ENCODE results near the gene NSMF.
A peak's percentile ranks its signal among the peaks of the same experiment; 100 is the strongest.

Gene NSMF

DNA sequence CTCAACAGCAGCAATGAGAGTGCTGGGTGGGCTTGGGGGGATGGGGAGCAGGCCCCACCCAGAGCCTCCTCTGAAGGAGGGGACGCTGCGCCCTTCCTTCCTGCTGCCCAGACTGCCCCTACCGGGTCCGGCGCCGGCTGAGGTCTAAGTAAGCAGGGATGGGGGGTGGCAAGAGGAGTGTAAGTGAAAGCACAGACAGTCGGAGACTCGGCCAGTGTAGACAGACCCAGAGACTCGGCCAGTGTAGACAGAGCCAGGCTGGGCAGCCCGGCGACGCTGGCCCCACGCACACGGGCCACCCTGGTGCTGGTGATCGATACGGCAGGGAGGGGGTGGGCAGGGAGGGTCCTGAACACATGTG is 10.6 kb downstream of the NSMF start:
- no peak overlapping the region for H3K4me3 ChIP-seq (ENCODE audit: low read depth, low read length)

- H3K4me3 ChIP-seq (ENCODE audit: low read depth, low read length) = no peak overlapping the region
Measured at GRCh38 chr9:137447722-137448601, 11.2 kb downstream of the NSMF start.

- no peak overlapping the region for H3K4me3 ChIP-seq (ENCODE audit: low read depth, low read length)
Measured at GRCh38 chr9:137446851-137447471, 12.2 kb downstream of the NSMF start.

DNA sequence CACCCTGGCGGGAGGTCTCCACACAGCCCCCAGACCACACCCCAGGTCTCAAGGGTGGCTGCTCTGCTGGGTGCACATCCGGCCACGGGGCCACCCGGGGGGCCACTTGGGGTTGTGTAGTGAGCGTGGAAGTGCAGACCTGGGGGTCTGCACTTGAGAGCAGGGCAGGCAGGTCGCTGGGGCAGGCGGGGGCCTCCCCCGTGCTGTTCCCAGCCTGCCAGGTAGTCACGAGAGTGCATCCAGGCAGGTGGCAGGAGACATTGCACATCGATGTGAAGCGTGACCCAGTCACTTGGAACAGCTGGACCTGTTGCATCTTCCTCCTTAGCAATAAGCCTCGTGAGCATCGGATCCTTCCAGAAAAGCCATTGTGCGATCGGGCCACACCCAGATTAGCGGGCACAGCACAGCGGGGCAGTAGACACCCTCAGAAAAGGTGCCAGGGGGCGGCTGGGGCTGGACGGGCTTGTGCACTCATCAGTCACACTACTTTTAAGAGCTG is 13.2 kb downstream of the NSMF start:
- no peak overlapping the region for H3K4me3 ChIP-seq (ENCODE audit: low read depth, low read length)

DNA sequence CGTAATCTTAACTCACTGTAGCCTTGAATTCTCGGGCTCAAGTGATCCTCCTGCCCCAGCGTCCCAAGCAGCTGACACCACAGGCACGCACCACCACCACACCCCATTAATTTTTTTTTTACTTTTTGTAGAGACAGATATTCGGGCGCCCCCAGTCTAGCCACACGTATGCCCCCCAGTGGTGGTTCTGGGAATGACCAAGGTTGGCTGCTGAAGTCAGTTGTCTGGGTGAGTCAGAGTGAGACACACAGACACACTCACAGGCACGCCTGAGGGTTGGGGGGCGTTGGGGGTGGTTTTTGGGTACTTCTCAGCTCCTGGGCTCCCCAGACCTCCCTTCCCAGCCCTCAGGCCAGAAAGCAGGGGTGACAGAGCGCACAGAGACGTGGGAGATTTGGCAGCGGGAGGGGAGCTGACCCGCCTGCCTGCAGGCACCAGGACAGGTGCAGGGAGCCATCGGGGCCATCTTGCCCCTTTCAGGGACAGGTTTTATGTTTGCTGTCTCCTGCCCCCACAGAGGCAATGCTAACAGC is 13.8 kb downstream of the NSMF start:
- no peak overlapping the region for H3K4me3 ChIP-seq (ENCODE audit: low read depth, low read length)

- H3K4me3 ChIP-seq (ENCODE audit: low read depth, low read length) = no peak overlapping the region
Measured at GRCh38 chr9:137444106-137444790, 14.9 kb downstream of the NSMF start.

GRCh38 chr9:137441935-137442321 is 17.2 kb downstream of the NSMF start:
- peak overlapping the region; percentile 18 for H3K4me3 ChIP-seq (ENCODE audit: low read depth, low read length)

GRCh38 chr9:137441289-137441934 is 17.7 kb downstream of the NSMF start, which contains the start of gene ENTPD8:
Gene ENTPD8, minus strand, starts transcription at chr9:137441357. Its CDS starts 3,072 bp downstream, at chr9:137438285.
- peak within 1 kb of the TSS; percentile 18 for H3K4me3 ChIP-seq (ENCODE audit: low read depth, low read length)

DNA sequence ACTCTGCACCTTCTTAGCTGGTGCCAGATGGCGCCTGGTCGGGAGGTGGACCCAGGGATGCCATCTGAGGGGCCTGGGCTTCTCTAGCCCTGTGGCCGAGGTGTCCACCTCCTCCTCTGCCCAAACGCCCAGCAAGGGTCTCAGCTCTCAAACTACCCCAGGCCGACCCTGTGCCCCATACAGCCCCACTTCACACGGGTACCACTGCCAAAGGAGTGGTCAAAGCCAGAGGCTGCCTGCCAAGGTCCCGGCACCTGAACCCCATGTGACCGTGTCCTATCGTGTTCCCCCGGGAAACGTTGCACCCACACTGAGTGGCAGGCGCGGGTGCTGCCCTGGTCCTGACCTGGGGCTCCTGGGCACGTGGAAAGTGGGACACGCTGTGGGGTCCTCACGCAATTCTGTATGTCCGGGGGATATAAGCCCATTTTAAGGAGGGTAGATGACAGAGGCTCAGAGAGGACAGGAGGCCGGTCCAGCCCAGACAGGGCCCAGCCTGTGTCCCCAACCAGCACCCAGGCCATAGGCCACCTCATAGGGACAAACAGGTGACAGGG is 19.9 kb downstream of the NSMF start:
- no peak overlapping the region for H3K4me3 ChIP-seq (ENCODE audit: low read depth, low read length)

- no peak overlapping the region for H3K4me3 ChIP-seq (ENCODE audit: low read depth, low read length)
Measured at GRCh38 chr9:137438591-137439157, 20.5 kb downstream of the NSMF start.

- H3K4me3 ChIP-seq (ENCODE audit: low read depth, low read length) = no peak overlapping the region
Measured at GRCh38 chr9:137437691-137438590, 21.2 kb downstream of the NSMF start.

DNA sequence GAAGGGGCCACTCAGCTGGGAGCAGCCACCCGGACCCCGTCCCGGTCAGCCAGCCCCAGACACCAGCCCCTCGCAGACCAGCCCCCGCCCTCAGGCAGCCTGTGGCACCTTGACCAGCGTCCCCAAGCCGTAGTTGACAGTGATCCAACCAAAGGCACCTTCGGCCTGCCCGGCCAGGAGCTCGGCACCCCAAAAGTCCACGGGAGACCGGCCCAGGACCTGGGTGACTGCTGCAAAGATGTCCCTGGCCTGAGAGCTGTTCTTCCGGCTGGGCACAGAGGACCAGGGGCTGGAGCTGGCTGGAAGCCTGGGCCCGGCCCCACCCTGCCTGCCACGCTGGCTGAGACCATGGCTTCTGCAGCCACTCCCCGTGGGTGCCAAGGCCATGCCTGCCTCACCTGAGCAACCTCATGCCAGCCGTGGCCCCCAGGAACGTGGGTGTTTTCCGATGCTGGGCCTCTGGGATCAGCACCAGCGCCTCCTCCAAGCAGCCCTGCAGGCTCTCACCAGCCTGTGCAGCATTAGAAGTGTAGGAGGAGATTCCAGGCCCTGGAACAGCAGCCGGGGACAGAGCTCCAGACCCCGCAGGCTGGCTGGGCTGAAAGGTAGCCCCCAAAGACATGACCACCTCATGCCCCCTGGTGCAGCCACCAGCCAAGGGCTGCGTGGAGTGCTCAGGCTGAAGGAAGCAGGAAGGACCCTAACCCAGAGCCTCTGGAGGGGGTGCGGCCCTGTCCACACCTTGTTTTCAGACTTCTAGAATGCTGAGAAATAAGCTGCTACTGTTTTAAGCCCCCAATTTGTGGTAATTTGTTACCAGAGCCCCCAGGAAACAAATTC is 22.2 kb downstream of the NSMF start:
- H3K4me3 ChIP-seq (ENCODE audit: low read depth, low read length) = no peak overlapping the region

- no peak overlapping the region for H3K4me3 ChIP-seq (ENCODE audit: low read depth, low read length)
Measured at GRCh38 chr9:137435980-137436760, 23.0 kb downstream of the NSMF start.

DNA sequence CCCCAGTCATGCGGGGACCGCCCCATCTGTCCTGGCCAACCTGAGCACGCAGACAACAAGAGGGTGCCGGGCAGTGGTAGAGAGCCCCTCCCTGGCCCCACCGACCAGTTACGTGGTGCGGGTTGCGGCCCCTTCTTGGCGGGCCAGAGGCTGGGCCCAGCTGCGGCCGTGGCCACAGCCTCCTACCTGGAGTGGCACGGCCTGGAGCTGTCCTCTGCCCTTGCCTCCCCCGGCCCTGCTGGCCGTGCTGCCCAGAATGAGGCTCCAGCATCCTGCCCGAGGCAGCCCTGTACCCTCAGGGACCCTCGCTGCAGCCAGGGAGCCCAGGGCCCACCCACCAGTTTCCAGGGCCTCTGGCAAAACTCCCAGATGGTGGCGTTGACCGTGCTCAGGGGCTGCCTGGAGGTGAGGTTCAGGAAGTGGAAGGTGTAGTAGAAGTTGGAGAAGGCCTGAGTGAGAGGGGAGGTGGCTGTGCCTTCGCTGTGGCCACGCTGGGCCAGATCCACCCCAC is 23.7 kb downstream of the NSMF start:
- H3K4me3 ChIP-seq (ENCODE audit: low read depth, low read length) = no peak overlapping the region

- no peak overlapping the region for H3K4me3 ChIP-seq (ENCODE audit: low read depth, low read length)
Measured at GRCh38 chr9:137434498-137435380, 24.4 kb downstream of the NSMF start.

- H3K4me3 ChIP-seq (ENCODE audit: low read depth, low read length) = no peak overlapping the region
Measured at GRCh38 chr9:137433916-137434431, 25.2 kb downstream of the NSMF start.

Data from iPS-11a (cell line).